ENCODE data around the gene CNOT8. TPM values are rescaled to one million over a fixed set of nuclear protein-coding genes. Genes with fewer than 3 reads are reported as not detected.
"Not testable (repeated sequence)": the region's sequence is repeated elsewhere in the genome, so short reads cannot be mapped to it uniquely, and the experiment has no call there.

Gene CNOT8
- total RNA-seq, 2 experiments from 2014 or later: 66.5 to 66.9 TPM

DNA sequence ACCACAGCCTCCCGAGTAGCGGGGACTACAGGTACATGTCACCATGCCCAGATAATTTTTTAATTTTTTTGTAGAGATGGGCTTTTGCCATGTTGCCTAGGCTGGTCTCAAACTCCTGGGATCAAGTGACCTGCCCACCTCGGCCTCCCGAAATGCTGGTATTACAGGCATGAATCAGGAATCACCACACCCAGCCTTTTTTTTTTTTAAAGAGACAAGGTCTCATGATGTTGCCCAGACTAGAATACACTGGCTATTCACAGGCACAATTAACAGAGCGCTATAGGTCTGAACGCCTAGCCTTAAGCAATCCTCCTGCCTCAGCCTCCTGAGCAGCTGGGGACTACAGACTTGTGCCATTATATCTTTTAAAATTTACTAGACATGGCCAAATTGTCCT, 43.5 kb downstream of the CNOT8 start:
- peaks cover 51% of the 10 kb centered on the region for H3K36me3 Mint-ChIP-seq
- no peak overlapping the region for H3K4me3 Mint-ChIP-seq
- CTCF ChIA-PET: no interaction called here
- DNase-seq: no peak
- H3K27ac Mint-ChIP-seq: no peak overlapping the region
- no peaks in the 10 kb centered on the region for H3K9me3 Mint-ChIP-seq
- H3K4me1 Mint-ChIP-seq (ENCODE audit: low read depth): no peaks in the 10 kb centered on the region
- no peaks in the 10 kb centered on the region for H3K27me3 Mint-ChIP-seq
- intact Hi-C loops (cut with micrococcal nuclease): no loop called here
- POLR2A ChIA-PET: no interaction called here

DNA sequence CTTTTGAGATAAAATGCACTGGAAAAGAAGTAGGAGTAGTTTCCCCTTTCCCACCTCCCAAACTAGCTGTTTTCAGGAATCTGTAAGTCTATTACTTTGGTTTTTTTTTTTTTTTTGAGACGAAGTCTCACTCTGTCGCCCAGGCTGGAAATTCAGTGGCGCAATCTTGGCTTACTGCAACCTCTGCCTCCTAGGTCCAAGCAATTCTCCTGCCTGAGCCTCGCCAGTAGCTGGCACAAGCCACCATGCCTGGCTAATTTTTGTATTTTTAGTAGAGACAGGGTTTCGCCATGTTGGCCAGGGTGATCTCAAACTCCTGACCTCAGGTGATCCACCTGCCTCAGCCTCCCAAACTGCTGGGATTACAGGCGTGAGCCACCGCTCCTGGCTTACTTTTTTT, 47.2 kb downstream of the CNOT8 start:
- peaks cover 46% of the 10 kb centered on the region for H3K36me3 Mint-ChIP-seq
- CTCF ChIA-PET: not testable (repeated sequence)

DNA sequence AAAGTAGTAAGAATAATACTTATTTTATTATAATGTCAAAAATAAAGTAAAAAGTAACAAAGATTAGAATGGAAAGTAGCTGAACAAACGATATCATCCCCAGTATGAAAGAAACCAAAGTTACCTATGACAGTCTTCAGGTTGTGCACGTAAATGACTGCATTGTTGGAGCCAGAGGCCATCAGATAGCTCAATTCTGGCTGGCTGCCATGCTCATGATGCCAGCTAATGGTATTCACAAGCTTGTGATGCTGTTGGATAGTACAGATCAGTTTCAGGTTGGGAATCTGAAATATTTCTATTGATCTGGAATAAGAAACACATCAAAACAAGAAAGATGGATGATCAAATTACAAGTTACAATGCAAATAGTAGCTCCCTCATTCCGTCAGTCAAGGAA, 58.4 kb downstream of the CNOT8 start:
- intact Hi-C loops (cut with micrococcal nuclease): no loop called here
- Mint-ChIP-seq H3K4me3 (no peak overlapping the region), H3K27ac (no peak overlapping the region), H3K27me3 (no peaks in the 10 kb centered on the region), H3K4me1 (ENCODE audit: low read depth) (no peaks in the 10 kb centered on the region), H3K9me3 (no peaks in the 10 kb centered on the region), H3K36me3 (peaks cover 34% of the 10 kb centered on the region)
- no peak for DNase-seq
- ChIA-PET CTCF (interaction anchor here (1.3 to 1.5 kb wide), 2 partner anchors 16 to 21 kb away, joined by 3 to 4 read pairs; partner anchors contain the start of gene GEMIN5), POLR2A (no interaction called here)

More for the DNA sequence above, 47.2 kb downstream of the CNOT8 start:
- intact Hi-C loops (cut with micrococcal nuclease); H3K27me3 Mint-ChIP-seq; H3K27ac Mint-ChIP-seq; H3K4me1 Mint-ChIP-seq (ENCODE audit: low read depth); H3K4me3 Mint-ChIP-seq; H3K9me3 Mint-ChIP-seq; DNase-seq; POLR2A ChIA-PET: not testable (repeated sequence)

- intact Hi-C loops (cut with micrococcal nuclease): no loop called here
- DNase-seq: no peak
- Mint-ChIP-seq H3K4me3 (no peak overlapping the region), H3K4me1 (ENCODE audit: low read depth) (no peaks in the 10 kb centered on the region), H3K9me3 (no peaks in the 10 kb centered on the region), H3K36me3 (peaks cover 27% of the 10 kb centered on the region), H3K27ac (no peak overlapping the region), H3K27me3 (no peaks in the 10 kb centered on the region)
- ChIA-PET POLR2A (no interaction called here), CTCF (interaction anchor here (1.3 to 1.5 kb wide), 2 partner anchors 17 to 20 kb away, joined by 3 to 4 read pairs; partner anchors contain the start of gene GEMIN5)
These were observed 59.3 kb downstream of the CNOT8 start for GRCh38 chr5:154917757-154918156.

DNA sequence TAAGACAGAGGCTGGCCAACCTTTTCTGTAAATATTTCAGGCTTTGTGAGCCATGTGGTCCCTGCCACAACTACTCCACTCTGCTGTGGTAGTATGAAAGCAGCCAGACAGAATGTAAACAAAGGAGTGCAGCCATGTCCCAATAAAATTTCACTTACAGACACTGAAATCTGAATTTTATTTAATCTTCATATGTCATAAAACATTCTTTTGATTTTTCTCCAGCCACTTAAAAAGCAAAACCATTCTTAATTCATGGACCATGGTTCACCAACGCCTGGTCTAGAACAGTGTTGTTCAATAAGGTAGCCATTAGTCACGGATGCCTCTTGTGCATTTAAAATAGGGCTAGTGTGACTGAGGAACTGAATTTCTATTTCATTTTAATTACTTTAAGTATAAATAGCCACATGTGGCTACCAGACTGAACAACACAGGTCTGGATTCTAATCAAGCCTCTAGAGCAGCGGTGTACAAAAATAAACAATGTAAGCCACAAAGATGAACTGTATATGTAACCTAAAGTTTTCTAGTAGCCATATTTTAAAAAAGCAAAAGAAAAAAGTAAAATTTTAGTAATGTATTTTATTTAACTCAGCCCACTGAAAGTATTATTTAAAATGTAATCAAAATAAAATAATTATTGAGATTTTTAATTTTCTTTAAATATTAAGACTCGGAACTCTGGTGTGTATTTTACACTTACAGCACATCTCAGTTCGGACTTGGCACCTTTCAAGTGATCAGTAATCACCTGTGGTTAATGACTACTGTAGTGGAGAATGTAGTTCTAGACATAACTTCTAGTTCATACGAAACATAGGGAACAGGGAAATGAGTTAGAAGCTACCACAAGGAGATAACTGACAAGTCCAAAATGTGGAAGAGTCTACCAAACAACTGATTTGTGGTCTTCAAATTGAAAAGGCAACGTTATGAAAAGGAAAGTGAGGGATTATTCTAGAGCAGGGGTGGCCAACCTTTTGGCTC, 65.3 kb downstream of the CNOT8 start:
- DNase-seq: no peak
- intact Hi-C loops (cut with micrococcal nuclease): no loop called here
- H3K27ac Mint-ChIP-seq: no peak overlapping the region
- CTCF ChIA-PET: no interaction called here
- no peaks in the 10 kb centered on the region for H3K4me1 Mint-ChIP-seq (ENCODE audit: low read depth)
- no peak overlapping the region for H3K4me3 Mint-ChIP-seq
- peaks cover 48% of the 10 kb centered on the region for H3K36me3 Mint-ChIP-seq
- no peaks in the 10 kb centered on the region for H3K9me3 Mint-ChIP-seq
- POLR2A ChIA-PET: no interaction called here
- H3K27me3 Mint-ChIP-seq: no peaks in the 10 kb centered on the region

Small RNA genes lying within 50 kb of the gene (microRNA-seq; reads per million reads assigned to microRNA genes)
- gene MIR378H (ENCODE audit: borderline microRNAs expressed, borderline number of aligned reads, borderline replicate concordance): not detected

Other genes starting within 250 kb of the CNOT8 start
- gene LARP1, start 103.2 kb upstream of the CNOT8 start, total RNA-seq: 100 to 1,000 TPM; 186 to 201 TPM
- not detected for gene FAXDC2, start 8.0 kb upstream of the CNOT8 start, total RNA-seq
- gene GEMIN5, start 79.6 kb downstream of the CNOT8 start, total RNA-seq: 10 to 100 TPM; 25.5 to 27.4 TPM
- gene MRPL22, start 82.4 kb downstream of the CNOT8 start, total RNA-seq: 10 to 100 TPM; 80.8 to 82.2 TPM
- under 1 TPM; 0.05 TPM for gene KIF4B, start 155.1 kb downstream of the CNOT8 start, total RNA-seq

Measured in activated CD4-positive, alpha-beta memory T cell treated with anti-CD3 and anti-CD28 coated beads for 36 hours (primary cell).